Measurements from ENCODE around the gene PHF23.

Gene PHF23

GRCh38 chr17:7281953-7282751, 42.9 kb upstream of the PHF23 start:
- Histone ChIP-seq H3K27me3 (peaks cover 91% of the 10 kb centered on the region), H3K9me3 (no peaks in the 10 kb centered on the region), H3K4me1 (ENCODE audit: control insufficient read depth in 1 of 2, insufficient read depth in 1 of 2, low read depth in 1 of 2, low read length in 1 of 2) (peaks cover 14 to 24% of the 10 kb centered on the region in 2 experiments), H3K36me3 (no peaks in the 10 kb centered on the region), H3K4me3 (ENCODE audit: low read depth in 1 of 2, low read length in 1 of 2) (peak overlapping the region in 1 of 2 experiments; percentile 56), H3K27ac (no peak overlapping the region)
- TF ChIP-seq, protein P1, sequence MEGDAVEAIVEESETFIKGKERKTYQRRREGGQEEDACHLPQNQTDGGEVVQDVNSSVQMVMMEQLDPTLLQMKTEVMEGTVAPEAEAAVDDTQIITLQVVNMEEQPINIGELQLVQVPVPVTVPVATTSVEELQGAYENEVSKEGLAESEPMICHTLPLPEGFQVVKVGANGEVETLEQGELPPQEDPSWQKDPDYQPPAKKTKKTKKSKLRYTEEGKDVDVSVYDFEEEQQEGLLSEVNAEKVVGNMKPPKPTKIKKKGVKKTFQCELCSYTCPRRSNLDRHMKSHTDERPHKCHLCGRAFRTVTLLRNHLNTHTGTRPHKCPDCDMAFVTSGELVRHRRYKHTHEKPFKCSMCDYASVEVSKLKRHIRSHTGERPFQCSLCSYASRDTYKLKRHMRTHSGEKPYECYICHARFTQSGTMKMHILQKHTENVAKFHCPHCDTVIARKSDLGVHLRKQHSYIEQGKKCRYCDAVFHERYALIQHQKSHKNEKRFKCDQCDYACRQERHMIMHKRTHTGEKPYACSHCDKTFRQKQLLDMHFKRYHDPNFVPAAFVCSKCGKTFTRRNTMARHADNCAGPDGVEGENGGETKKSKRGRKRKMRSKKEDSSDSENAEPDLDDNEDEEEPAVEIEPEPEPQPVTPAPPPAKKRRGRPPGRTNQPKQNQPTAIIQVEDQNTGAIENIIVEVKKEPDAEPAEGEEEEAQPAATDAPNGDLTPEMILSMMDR (IDR thresholded peaks at IDR 0.05), result no peak

DNA sequence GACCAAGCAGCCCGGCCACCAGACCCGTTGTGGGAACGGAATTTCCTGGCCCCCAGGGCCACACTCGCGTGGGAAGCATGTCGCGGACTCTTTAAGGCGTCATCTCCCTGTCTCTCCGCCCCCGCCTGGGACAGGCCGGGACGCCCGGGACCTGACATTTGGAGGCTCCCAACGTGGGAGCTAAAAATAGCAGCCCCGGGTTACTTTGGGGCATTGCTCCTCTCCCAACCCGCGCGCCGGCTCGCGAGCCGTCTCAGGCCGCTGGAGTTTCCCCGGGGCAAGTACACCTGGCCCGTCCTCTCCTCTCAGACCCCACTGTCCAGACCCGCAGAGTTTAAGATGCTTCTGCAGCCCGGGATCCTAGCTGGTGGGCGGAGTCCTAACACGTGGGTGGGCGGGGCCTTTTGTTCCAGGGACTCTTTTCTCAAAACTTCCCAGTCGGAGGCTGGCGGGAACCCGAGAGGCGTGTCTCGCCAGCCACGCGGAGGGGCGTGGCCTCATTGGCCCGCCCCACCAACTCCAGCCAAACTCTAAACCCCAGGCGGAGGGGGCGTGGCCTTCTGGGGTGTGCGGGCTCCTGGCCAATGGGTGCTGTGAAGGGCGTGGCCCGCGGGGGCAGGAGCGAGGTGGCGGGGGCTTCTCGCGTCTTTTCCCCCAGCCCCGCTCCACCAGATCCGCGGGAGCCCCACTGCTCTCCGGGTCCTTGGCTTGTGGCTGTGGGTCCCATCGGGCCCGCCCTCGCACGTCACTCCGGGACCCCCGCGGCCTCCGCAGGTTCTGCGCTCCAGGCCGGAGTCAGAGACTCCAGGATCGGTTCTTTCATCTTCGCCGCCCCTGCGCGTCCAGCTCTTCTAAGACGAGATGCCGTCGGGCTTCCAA, 42.1 kb upstream of the PHF23 start, which contains the start of gene SLC2A4:
TSS of gene SLC2A4 (plus strand) at position 645 of the 879 bp plus-strand sequence. CDS start at position 862, 217 bp downstream.
- Histone ChIP-seq H3K36me3 (no peaks in the 10 kb centered on the region), H3K27ac (no peak within 1 kb of the TSS), H3K4me1 (ENCODE audit: control insufficient read depth in 1 of 2, insufficient read depth in 1 of 2, low read depth in 1 of 2, low read length in 1 of 2) (peaks cover 14 to 24% of the 10 kb centered on the region in 2 experiments), H3K9me3 (no peaks in the 10 kb centered on the region), H3K4me3 (ENCODE audit: low read depth in 1 of 2, low read length in 1 of 2) (peak within 1 kb of the TSS; percentile 20 to 56), H3K27me3 (peaks cover 83% of the 10 kb centered on the region)
- TF ChIP-seq, protein P1 (IDR thresholded peaks at IDR 0.05), result no peak

- Histone ChIP-seq H3K9me3 (no peaks in the 10 kb centered on the region), H3K27ac (no peak overlapping the region), H3K27me3 (peaks cover 75% of the 10 kb centered on the region), H3K4me3 (ENCODE audit: low read depth in 1 of 2, low read length in 1 of 2) (peak overlapping the region; percentile 20 to 56), H3K36me3 (no peaks in the 10 kb centered on the region), H3K4me1 (ENCODE audit: control insufficient read depth in 1 of 2, insufficient read depth in 1 of 2, low read depth in 1 of 2, low read length in 1 of 2) (peaks cover 14 to 24% of the 10 kb centered on the region in 2 experiments)
- TF ChIP-seq, protein P1 (IDR thresholded peaks at IDR 0.05), result peak; percentile 92
Measured at GRCh38 chr17:7280519-7281073, 41.3 kb upstream of the PHF23 start.

- Histone ChIP-seq H3K4me3 (ENCODE audit: low read depth in 1 of 2, low read length in 1 of 2) (no peak overlapping the region), H3K9me3 (no peaks in the 10 kb centered on the region), H3K4me1 (ENCODE audit: control insufficient read depth in 1 of 2, insufficient read depth in 1 of 2, low read depth in 1 of 2, low read length in 1 of 2) (peaks cover 14 to 24% of the 10 kb centered on the region in 2 experiments), H3K36me3 (no peaks in the 10 kb centered on the region), H3K27me3 (peaks cover 68% of the 10 kb centered on the region), H3K27ac (no peak overlapping the region)
- TF ChIP-seq, protein P1 (IDR thresholded peaks at IDR 0.05), result no peak
Measured at GRCh38 chr17:7279448-7279847, 40.2 kb upstream of the PHF23 start.

DNA sequence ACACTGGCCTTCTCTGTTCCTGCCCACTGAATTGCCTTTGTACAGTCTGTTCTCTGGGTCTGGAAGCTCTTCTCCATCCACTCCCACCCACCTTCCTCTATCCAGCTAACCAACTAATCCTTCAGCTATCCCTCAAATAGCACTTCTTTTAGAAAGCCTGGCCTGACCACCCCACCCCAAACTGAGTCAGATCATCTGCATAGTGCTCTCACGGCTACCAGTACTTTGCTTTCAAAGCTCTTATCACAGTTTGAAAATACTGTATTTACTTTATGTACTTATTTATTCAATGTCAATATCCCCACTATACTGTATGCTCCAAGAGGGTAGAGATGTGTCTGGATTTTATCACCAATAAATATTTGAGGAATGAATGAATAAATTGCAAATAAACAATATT, 27.5 kb upstream of the PHF23 start:
- Histone ChIP-seq H3K36me3 (no peaks in the 10 kb centered on the region), H3K9me3 (no peaks in the 10 kb centered on the region), H3K27ac (no peak overlapping the region), H3K4me3 (ENCODE audit: low read depth in 1 of 2, low read length in 1 of 2) (no peak overlapping the region), H3K4me1 (ENCODE audit: control insufficient read depth in 1 of 2, insufficient read depth in 1 of 2, low read depth in 1 of 2, low read length in 1 of 2) (peaks cover 15 to 19% of the 10 kb centered on the region in 2 experiments), H3K27me3 (peaks cover 80% of the 10 kb centered on the region)
- TF ChIP-seq, protein P1 (IDR thresholded peaks at IDR 0.05), result no peak
